ENCODE measurements around the gene FLT3. TPM values are rescaled to one million over a fixed set of nuclear protein-coding genes. Genes with fewer than 3 reads are reported as not detected.
"Not testable (repeated sequence)": the region's sequence is repeated elsewhere in the genome, so short reads cannot be mapped to it uniquely, and the experiment has no call there.

FLT3 gene
- total RNA-seq, 2 donors from 2014 or later: 0.27 to 2.4 TPM

DNA sequence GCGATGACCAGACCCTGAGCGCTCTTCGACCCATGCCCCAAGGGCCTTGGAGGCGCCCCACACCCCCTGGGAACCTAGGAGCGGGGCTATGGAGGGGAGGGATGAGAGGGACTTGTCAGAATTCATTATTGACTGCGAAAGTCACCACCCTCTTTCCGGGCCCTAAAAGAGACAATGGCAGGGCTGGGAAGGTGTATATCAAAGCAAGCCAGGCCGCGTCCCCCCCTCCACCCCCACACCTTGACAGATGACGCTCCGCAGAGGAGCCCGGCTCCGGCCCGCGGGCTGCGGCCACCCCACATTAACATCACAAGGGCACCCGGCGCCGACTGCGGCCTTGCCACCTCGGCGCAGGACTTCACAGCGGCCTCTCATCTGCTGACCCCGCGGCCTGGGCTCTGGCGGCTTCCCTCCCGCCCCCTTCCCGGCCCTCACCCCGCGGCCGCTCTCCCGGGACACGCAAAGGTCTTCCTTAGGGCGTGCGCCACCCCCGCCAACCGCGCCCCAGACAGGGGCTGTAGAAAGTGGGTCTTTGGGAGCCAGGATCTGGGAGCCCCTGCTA, 133.7 kb downstream of the FLT3 start:
- Histone ChIP-seq H3K4me3 (peak overlapping the region in 1 of 2 donors; percentile 14), H3K27me3 (replicated peaks; ENCODE audit: insufficient read depth) (peaks cover 36% of the 10 kb centered on the region), H3K27ac (peak overlapping the region in 1 of 2 donors; percentile 12), H3K9me3 (no peaks in the 10 kb centered on the region), H3K4me1 (replicated peaks) (peaks cover 9% of the 10 kb centered on the region), H3K36me3 (no peaks in the 10 kb centered on the region)
- intact Hi-C loops (cut with DNase I): no loop called here
- TF ChIP-seq, protein P1, sequence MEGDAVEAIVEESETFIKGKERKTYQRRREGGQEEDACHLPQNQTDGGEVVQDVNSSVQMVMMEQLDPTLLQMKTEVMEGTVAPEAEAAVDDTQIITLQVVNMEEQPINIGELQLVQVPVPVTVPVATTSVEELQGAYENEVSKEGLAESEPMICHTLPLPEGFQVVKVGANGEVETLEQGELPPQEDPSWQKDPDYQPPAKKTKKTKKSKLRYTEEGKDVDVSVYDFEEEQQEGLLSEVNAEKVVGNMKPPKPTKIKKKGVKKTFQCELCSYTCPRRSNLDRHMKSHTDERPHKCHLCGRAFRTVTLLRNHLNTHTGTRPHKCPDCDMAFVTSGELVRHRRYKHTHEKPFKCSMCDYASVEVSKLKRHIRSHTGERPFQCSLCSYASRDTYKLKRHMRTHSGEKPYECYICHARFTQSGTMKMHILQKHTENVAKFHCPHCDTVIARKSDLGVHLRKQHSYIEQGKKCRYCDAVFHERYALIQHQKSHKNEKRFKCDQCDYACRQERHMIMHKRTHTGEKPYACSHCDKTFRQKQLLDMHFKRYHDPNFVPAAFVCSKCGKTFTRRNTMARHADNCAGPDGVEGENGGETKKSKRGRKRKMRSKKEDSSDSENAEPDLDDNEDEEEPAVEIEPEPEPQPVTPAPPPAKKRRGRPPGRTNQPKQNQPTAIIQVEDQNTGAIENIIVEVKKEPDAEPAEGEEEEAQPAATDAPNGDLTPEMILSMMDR (IDR thresholded peaks at IDR 0.05): no peak
- no peak for TF ChIP-seq POLR2AphosphoS5 (IDR thresholded peaks at IDR 0.05)
- TF ChIP-seq POLR2A (IDR thresholded peaks at IDR 0.05): no peak
- DNase-seq (ENCODE audit: low spot score): no peak
- 8% methylated on average over 29 of the region's 38 CpGs for WGBS

DNA sequence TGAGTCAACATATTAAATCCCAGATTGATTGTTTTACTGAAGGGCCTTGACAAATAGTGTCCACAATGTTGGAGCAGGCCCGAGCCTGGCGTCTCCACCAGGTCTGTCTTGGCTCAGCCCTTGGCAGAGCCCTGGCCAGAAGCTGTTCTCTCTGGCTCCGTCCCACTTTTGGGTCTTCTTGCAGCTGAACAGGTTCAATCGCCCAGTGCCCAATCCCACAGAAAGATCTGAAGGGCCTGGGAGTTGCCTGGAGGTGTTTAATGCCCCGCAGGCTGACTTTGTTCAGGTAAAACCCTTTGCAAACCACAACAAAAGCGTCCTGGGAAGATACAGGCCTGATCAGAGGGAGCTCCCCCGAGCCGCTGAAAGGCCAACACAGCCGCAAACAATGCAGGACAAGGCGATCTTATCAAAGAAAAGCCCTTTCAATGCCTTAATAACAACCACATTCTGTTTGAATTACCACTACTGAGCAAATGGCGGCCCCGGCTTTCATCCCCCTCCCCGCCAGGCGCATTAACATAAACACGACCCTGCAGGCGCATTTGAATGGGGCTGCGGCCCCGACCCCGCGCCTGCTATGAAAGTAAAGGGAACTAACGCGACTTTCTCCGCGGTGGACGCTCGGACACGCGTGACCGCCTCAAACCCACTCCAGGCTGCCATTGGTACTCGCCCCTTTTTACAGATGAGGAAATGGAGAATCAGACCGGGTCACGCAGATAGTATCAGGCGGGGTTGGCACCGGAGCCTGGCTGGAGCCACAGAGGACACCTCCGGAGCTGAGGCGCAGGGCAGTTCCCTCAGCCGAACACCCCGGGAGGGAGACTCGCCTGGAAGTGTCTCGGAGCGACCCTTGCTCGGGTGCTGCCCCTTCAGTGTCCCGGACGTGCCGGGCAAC, 134.4 kb downstream of the FLT3 start:
- peaks cover 32% of the 10 kb centered on the region for H3K27me3 ChIP-seq (replicated peaks; ENCODE audit: insufficient read depth)
- peak; percentile 67 for TF ChIP-seq POLR2AphosphoS5 (IDR thresholded peaks at IDR 0.05)
- TF ChIP-seq POLR2A (IDR thresholded peaks at IDR 0.05): no peak
- H3K4me3 ChIP-seq: peak overlapping the region in 1 of 2 donors; percentile 14
- H3K27ac ChIP-seq: peak overlapping the region in 1 of 2 donors; percentile 12
- intact Hi-C loops (cut with DNase I): no loop called here
- H3K9me3 ChIP-seq: no peaks in the 10 kb centered on the region
- no peaks in the 10 kb centered on the region for H3K36me3 ChIP-seq
- H3K4me1 ChIP-seq (replicated peaks): peaks cover 9% of the 10 kb centered on the region
- 5% methylated on average over 45 of the region's 45 CpGs for WGBS
- DNase-seq (ENCODE audit: low spot score): peak; percentile 79

DNA sequence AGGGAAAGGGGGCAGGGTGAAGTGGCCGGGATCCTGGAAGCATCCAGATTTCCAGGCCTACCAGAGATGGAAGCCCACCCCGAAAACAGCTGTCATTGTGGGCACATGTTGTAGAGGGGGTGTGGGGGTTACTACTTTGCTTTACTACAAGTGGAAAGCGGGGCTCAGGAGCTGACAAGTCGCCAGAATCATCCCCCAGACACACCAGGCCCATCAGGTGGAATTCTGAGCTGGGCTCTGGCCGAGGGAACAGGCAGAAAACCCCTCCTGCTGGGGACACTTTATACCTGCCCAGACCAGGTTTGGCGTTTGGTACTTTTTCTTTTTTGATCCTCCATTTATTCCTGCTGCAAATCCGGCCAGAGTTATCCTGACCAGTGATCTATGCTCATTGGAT, 135.0 kb downstream of the FLT3 start:
- TF ChIP-seq POLR2AphosphoS5 (IDR thresholded peaks at IDR 0.05): no peak
- TF ChIP-seq, protein P1 (IDR thresholded peaks at IDR 0.05): no peak
- no peak for TF ChIP-seq POLR2A (IDR thresholded peaks at IDR 0.05)
- peak overlapping the region in 1 of 2 donors; percentile 12 for H3K27ac ChIP-seq
- no peaks in the 10 kb centered on the region for H3K36me3 ChIP-seq
- H3K4me3 ChIP-seq: no peak overlapping the region
- H3K4me1 ChIP-seq (replicated peaks): peaks cover 10% of the 10 kb centered on the region
- DNase-seq (ENCODE audit: low spot score): no peak
- intact Hi-C loops (cut with DNase I): no loop called here
- peaks cover 26% of the 10 kb centered on the region for H3K27me3 ChIP-seq (replicated peaks; ENCODE audit: insufficient read depth)
- H3K9me3 ChIP-seq: no peaks in the 10 kb centered on the region
- 40% methylated on average over 7 of the region's 7 CpGs for WGBS

DNA sequence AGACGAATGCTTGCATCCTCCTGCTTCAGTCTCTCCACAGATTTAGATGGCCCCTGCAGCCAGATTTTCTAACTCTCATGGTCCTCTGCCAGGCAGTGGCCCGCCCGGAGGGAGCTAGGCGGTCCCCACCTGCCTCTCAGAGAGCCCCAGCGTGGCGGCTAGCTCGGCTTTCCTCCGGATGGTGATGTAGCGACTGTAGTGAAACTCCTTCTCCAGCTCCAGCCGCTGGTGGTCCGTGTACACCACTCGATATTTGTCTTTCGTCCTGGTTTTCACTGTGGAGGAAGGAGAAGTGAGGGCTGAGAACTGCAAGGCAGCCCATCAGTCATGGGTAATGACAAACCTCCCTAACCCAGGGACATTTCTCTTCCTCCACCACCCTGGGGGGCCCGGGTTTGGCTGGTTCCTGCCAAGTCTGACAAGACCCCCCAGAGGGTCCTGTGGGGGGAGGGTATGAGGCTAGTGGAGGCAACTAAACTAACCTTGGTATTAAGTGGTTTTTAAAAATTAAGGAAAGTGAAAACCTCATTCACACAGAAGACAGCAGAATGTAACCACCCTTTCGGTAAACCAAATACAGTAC, 135.5 kb downstream of the FLT3 start:
- intact Hi-C loops (cut with DNase I): no loop called here
- Histone ChIP-seq H3K36me3 (no peaks in the 10 kb centered on the region), H3K27me3 (replicated peaks; ENCODE audit: insufficient read depth) (peaks cover 22% of the 10 kb centered on the region), H3K4me3 (no peak overlapping the region), H3K4me1 (replicated peaks) (peaks cover 12% of the 10 kb centered on the region), H3K27ac (no peak overlapping the region), H3K9me3 (no peaks in the 10 kb centered on the region)
- WGBS: 33% methylated on average over 15 of the region's 15 CpGs
- DNase-seq (ENCODE audit: low spot score): no peak
- TF ChIP-seq POLR2AphosphoS5 (IDR thresholded peaks at IDR 0.05): no peak
- TF ChIP-seq, protein P1 (IDR thresholded peaks at IDR 0.05): no peak
- TF ChIP-seq POLR2A (IDR thresholded peaks at IDR 0.05): no peak

DNA sequence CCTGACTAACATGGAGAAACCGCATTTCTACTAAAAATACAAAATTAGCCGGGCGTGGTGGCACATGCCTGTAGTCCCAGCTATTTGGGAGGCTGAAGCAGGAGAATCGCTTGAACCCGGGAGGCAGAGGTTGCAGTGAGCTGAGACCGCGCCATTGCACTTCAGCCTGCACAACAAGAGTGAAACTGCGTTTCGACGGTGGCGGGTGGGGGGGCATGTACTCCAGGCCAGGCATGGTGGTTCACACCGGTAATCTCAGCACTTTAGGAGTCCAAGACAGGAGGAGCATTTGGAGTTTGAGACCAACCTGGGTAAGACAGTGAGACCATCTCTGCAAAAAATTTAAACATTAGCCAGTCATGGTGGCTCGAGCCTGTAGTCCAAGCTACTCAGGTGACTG, 136.2 kb downstream of the FLT3 start:
- Histone ChIP-seq H3K4me1 (replicated peaks) (peaks cover 12% of the 10 kb centered on the region), H3K27me3 (replicated peaks; ENCODE audit: insufficient read depth) (peaks cover 26% of the 10 kb centered on the region)
- DNase-seq (ENCODE audit: low spot score); H3K9me3 ChIP-seq; H3K27ac ChIP-seq; intact Hi-C loops (cut with DNase I); H3K4me3 ChIP-seq; H3K36me3 ChIP-seq: not testable (repeated sequence)
- 77% methylated on average over 13 of the region's 13 CpGs for WGBS
